K562 treated with DMSO at 1 percent for 24 hours (cell line): ENCODE measurements around the gene PLPP2. TPM values are rescaled to one million over a fixed set of nuclear protein-coding genes. Genes with fewer than 3 reads are reported as not detected.

Experiments used
- total RNA-seq: library from RNA; unstranded; fragments of 300-600 nt; gene quantifications from 2 replicates; pipeline ENCODE4 v1.2.3, GENCODE V29; 2022; ENCODE audit warnings: low read depth; ENCODE audit not compliant: insufficient read depth

Gene PLPP2
- 0.63 TPM in 1 of 2 replicates, not detected in the other for total RNA-seq

GRCh38 chr19:291006-291521, at the start of gene PLPP2:
TSS of gene PLPP2 (minus strand) at chr19:291403. CDS start at chr19:291336, 67 bp downstream.

Other genes with a start within 250 kb of the PLPP2 start
- 0.12 TPM in 1 of 2 replicates, not detected in the other for gene OR4F17, start 184.3 kb downstream of the PLPP2 start, total RNA-seq
- gene MIER2, start 53.4 kb upstream of the PLPP2 start, total RNA-seq = 30.2 and 38.9 TPM in 2 replicates
- gene C2CD4C, start 117.7 kb upstream of the PLPP2 start, total RNA-seq = not detected in 2 replicates
- 1.5 and 1.9 TPM in 2 replicates for gene SHC2, start 169.6 kb upstream of the PLPP2 start, total RNA-seq
- 1.0 and 1.9 TPM in 2 replicates for gene MADCAM1, start 205.1 kb upstream of the PLPP2 start, total RNA-seq
- 110 and 128 TPM in 2 replicates for gene TPGS1, start 216.1 kb upstream of the PLPP2 start, total RNA-seq
- gene CDC34, start 240.4 kb upstream of the PLPP2 start, total RNA-seq = 171 and 181 TPM in 2 replicates